Activated T-helper 9 cell treated with anti-CD3 and anti-CD28 coated beads, Interleukin-2, amount 50 U/mL, for 16 hours (primary cell): Measurements from ENCODE around the gene MOV10L1.

Experiments used
- DNase-seq: peaks from one replicate; pipeline ENCODE4 v3.0.0-alpha.2; 2020; ENCODE audit warnings: low read depth

The MOV10L1 gene

GRCh38 chr22:50176850-50177536 is 87.2 kb downstream of the MOV10L1 start:
- DNase-seq, result no peak

GRCh38 chr22:50177537-50178470 is 88.0 kb downstream of the MOV10L1 start:
- DNase-seq, result no peak

GRCh38 chr22:50178471-50178864 is 88.7 kb downstream of the MOV10L1 start:
- DNase-seq, result no peak

GRCh38 chr22:50178871-50179869 is 89.4 kb downstream of the MOV10L1 start:
- DNase-seq, result no peak

GRCh38 chr22:50179937-50180726 is 90.3 kb downstream of the MOV10L1 start:
- DNase-seq, result no peak

- DNase-seq, result no peak
These were observed 91.1 kb downstream of the MOV10L1 start for GRCh38 chr22:50180727-50181521.

- no peak for DNase-seq
These were observed 92.6 kb downstream of the MOV10L1 start for GRCh38 chr22:50182176-50183081.

- DNase-seq, result no peak
These were observed 93.5 kb downstream of the MOV10L1 start for GRCh38 chr22:50183141-50183971.

- DNase-seq, result no peak
These were observed 94.4 kb downstream of the MOV10L1 start for GRCh38 chr22:50184004-50184901.

- no peak for DNase-seq
These were observed 95.1 kb downstream of the MOV10L1 start for GRCh38 chr22:50184902-50185374.

- DNase-seq, result peak; percentile 85
These were observed 95.7 kb downstream of the MOV10L1 start, which contains the start of gene TRABD for GRCh38 chr22:50185375-50186087. TRABD (plus strand) TSS chr22:50185913; CDS start chr22:50193061, 7,148 bp downstream.

GRCh38 chr22:50186181-50186714 is 96.4 kb downstream of the MOV10L1 start:
- no peak for DNase-seq

- no peak for DNase-seq
These were observed 97.1 kb downstream of the MOV10L1 start for GRCh38 chr22:50186761-50187523.

- DNase-seq, result no peak
These were observed 98.5 kb downstream of the MOV10L1 start for GRCh38 chr22:50188356-50188755.

GRCh38 chr22:50189184-50189848 is 99.5 kb downstream of the MOV10L1 start:
- DNase-seq, result no peak
